Femur (tissue), 1 donor: Measurements from ENCODE around the gene MIPOL1.
A peak's percentile ranks its signal among the peaks of the same experiment; 100 is the strongest.

Source experiments
- DNase-seq: peaks from one replicate; pipeline ENCODE4 v3.0.0-alpha.2; 2017

MIPOL1 gene

GRCh38 chr14:37590428-37591139 is 392.8 kb downstream of the MIPOL1 start:
- DNase-seq: no peak

DNA sequence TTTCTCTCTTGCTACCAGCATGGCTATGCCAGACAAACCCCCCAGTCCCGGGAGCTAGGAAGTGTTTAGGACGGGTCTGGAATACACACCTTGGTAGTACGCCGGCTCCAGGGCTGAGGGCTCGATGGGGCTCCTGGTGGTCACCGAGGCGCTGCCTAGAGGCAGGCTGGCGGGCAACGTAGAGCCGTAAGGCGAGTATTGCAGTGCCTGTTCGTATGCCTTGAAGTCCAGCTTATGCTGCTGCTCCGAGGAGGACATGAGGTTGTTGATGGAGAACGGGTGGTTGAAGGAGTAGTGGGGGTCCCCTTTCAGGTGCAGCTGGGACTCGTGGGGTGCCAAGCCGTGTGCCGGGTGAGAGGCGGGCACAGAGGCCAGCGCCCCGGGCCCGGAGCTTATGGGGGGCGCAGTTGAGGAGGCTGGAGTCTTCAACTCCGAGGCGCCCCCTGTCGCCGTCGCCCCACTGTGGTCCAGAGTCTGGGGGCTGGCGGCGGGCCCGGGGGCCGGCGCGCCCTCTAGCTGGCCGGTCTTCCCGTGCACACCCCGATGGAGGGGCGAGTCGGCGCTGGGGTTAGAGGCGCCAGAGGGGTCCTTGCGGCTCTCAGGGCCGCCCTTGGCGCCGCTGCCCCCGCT is 393.7 kb downstream of the MIPOL1 start:
- no peak for DNase-seq

DNA sequence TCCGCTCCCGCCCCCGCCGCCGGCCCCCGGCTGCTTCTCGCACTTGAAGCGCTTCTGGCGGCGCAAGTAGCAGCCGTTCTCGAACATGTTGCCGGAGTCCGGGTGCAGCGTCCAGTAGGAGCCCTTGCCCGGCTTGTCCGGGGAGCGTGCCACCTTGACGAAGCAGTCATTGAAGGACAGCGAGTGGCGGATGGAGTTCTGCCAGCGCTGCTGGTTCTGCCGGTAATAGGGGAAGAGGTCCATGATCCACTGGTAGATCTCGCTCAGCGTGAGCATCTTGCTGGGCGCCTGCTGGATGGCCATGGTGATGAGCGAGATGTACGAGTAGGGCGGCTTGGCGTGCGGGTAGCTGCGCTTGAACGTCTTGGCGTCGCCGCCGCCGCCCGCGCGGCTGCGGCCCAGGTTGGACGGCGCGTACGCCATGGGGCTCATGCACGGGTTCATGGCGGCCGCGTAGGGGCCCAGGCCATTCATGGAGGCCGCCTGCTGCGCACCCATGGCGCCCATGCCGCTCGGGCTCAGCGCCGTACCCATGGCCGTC is 394.3 kb downstream of the MIPOL1 start:
- no peak for DNase-seq

DNA sequence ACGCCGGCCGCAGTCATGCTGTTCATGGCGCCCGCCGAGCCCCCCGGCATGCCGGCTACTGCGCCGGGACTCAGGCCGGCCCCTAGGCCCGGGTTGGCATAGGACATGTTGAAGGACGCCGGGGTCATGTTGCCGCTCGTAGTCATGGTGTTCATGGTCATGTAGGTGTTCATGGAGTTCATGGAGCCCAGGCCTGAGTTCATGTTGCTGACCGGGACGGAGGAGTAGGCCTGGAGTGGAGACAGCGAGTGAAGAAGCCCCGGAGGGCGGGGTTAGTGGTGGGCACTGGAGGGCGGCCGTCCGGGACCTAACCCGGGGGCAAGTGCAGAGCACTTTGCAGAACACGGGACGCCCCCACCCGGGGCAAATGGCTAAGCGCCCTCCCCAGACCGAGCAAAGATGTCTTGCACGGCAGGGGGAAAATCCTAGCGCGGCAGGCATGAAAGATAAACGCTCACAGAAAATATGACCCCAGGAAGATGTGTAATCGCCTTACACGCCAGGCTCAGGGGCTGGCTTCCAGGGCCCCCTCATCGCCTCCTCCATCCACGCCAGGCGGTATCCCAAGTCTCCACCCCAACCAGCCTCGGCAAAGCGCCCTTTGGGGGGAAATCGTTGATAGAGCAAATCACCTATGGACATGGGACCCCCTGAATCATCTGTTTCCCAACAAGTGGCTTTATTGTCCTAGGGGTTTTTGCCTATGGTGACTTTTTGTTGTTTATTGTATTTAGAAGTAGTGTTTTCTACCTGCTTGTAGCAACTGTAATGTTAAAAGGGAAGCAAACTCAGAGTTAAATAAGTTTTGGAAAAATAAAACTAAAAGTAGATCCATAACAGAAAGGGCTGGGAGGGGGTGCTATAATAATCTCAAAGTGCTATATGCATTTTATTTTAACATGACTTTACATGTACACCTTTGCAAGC is 395.0 kb downstream of the MIPOL1 start:
- DNase-seq: no peak

GRCh38 chr14:37593511-37594237 is 395.9 kb downstream of the MIPOL1 start:
- no peak for DNase-seq

DNA sequence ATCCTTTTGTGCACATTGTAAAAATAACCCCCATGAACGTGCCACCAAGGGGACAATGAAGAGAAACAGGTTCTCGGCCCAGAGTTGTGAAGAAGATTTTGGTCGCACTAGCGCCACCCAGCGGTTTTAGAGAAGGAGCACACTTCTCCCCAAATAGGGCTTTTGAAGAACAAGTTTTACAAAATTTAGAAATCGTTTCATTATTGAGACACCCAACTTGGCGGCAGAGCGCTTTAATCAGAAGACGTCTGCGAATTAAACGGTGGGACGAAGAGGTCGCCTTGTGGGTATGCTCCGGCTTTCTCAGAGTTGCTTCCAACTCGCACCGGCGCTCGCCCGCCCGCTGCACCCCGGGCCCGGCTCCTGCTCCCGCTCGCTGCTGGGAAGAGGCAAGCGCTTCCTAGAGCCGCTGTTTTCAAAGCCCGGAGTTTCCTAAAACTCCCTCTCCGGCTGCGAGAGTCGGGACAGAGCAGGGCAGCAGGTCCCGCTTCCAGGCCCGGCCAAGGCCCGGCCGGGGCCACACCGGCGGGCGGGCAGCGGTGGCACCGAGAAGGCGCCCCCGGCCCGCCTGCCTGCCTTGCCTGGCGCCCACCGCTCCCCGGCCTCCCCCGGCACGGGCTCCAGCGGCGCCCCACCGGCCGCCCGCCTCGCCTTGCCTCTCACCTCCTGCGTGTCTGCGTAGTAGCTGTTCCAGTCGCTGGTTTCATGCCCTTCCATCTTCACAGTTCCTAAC is 396.7 kb downstream of the MIPOL1 start:
- DNase-seq: peak; percentile 77

- peak; percentile 38 for DNase-seq
Measured at GRCh38 chr14:37594971-37595808, 397.5 kb downstream of the MIPOL1 start, which contains the start of the genes FOXA1 and TTC6. Gene FOXA1 (minus strand): TSS chr14:37595249. CDS start chr14:37594972, 277 bp downstream. Gene TTC6 (plus strand): TSS chr14:37595629. CDS start chr14:37622065, 26,436 bp downstream.

DNA sequence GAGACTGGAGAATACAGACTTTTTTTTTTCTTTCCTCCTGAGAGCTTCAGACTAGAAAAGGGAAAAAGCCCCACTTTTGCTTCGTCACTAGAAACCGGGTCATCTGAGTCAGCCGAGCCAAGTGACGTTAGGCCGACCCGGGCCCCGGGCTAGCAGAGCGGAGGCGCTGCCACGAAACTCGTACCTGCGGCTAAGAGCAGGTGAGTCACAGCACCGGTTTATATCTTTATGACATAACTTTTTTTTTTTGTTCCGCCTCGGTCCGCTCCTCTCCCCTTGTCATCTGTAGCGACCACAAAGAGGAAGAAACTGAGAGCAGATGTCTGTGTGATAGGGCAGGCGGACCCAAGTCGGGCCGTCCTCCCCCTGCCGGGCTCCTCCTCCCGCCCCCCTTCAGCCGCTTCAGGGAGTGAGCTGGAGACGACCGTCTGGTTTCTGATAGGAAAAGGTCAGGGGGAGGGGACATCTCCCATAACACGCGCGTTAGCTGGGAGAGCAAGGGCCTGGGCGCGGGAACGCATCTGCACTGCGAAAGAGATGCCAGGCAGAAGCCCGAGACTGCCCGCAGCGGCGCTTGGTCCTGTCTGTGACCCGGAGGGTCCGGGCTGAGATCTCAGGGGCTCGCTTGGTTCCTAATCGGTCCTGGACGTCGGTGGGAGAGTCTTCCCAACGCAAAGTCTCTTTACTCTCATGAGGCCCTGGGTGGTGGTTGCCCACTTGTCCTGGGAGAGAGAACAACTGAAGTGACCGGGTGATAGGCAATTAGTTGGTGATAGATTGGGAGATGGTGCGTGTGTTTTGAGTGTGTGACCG is 398.3 kb downstream of the MIPOL1 start:
- DNase-seq: no peak

- no peak for DNase-seq
Measured at GRCh38 chr14:37596790-37597472, 399.2 kb downstream of the MIPOL1 start.

DNA sequence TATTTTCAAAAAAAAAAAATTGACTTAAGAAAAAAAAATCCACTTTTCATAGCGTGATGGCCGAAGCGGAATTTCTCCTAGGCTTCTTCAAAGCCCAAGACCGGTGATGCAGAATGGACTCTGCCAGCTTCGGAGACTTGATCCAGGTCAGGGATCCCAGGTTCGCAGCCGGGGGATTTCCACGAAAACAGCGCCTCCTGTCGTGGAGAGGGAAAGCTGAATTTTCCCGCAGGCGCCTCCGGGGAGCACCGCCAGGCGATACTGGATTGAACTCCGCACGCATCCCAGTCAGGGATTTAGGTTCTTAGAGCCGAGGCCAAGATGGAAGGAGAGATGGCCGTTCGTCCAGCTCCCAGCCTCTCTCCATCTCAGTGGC is 399.8 kb downstream of the MIPOL1 start:
- no peak for DNase-seq

DNA sequence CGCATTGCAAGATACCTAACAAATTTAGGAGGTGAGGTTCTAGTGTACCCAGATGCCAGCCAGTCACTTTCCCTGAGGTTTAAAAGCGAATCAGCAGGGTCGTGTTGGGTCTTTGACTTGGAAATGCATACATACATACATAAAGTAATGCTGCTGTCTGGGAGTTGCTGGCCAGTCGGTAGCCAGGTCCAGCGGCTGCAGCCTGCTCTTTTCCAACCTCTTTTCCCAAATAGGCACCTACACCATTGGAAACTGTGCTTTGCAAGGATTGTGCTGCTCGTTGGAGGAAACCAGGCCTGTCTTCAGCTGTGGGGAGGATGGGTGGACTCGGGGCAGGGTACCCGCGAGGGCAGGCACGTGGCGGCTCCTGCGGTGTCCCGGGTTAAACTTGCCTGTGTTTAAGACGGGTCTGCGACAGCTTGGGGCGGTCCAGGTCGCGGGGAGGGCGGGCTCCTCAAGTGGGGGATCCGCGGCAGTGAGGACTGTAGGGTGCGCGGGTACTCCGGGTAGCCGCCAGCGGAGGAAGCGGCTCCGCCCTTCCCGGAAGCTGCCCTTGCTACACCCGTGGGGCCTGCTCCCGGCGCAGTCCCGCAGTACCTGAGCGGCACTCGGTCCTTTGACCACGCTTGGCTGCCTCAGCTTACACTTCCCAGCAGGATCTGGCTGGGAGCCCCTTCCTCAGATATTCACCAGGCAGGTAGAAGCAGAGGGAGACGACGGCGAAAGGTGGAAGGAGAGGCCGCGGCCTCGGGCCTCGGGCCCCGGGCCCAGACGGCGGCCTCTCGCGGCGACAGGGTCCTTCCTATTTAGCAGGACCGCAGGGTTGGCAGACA is 400.4 kb downstream of the MIPOL1 start:
- no peak for DNase-seq

GRCh38 chr14:37598747-37599506 is 401.2 kb downstream of the MIPOL1 start:
- DNase-seq: no peak

DNA sequence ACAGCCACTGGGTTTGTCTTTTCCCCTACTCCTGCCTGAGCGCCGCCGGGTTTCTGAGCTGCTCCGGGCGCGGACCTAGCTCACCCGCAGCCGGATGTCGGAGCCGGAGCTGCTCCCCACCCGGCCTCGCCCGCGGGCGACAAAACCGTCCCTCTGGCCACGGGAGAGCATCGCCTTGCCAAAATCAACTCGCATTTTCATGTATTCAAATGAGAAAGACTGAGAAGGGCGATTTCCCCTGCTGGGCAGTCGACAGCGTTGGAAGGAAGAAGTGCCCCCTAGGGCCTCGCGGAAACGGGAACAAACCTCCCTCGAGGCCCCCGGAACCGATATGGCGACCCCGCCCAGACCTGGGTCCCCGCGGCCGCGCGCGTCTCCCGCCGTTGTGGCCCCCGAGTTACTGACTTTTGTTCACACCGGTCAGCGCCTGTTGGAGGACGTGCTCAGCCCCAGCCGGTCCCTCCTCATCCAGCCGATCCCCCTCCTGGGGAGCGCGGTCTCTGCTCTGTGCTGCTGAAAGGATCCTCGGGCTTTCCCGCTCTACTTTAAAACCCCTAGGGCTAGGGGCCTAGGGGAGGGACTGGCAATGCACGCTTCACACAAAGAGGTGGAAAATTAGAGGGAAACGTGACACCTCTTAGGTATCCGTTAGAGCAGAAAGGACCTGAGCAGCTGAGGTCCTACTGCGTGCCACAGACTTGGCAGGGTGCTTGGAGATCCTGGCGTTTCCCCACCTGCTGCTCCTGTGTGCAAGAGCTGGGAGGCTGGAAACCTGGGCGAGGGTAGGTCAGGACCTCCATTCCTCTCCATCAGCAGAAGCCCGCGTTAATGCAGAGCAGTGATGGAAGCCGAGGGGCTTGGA is 402.0 kb downstream of the MIPOL1 start:
- no peak for DNase-seq

DNA sequence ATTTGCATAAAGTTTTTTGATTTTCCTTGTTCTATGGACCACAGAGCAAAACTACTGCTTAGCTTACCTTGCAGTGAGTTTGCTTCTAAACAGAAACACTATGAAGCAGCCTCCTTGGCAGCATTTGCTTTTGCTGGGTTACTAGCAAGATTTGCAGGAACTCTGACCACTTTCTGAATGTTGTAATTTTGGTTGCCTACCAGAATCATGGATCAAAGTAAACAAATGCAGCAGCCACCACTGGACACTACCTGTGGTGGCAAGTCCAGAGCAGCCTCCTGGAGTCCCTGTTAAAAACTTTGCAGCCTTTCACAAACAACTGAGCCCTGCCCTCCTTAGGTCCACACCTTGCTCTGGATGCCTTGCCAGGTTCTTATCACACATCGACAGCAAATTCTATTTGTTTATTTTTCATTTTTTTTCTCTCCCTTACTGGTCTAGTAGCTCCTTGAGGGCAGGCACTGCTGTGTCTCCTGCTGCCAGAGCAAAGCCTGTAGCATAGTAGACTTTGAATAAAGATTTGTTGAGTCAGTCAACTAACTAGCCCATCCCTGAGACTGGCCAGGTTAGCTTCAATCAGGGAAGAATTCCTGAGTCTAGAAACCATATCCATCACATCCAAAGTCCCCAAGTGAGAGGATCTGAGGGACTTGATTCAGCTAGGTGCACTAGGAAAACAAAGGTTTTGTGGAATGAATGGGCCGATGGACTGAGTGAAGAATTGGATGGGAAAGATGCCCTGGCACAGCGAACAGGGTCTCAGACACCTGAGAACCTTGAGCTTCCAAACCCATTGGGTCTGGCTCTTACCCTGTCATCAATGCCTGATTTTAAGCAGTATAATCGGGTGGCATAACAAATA is 403.4 kb downstream of the MIPOL1 start:
- DNase-seq: no peak

GRCh38 chr14:37601865-37602264 is 404.1 kb downstream of the MIPOL1 start:
- DNase-seq: no peak
